Measurements from ENCODE around the gene TMEM132A. TPM values are rescaled to one million over a fixed set of nuclear protein-coding genes. Genes with fewer than 3 reads are reported as not detected.

The TMEM132A gene
- total RNA-seq, 2 experiments from 2014 or later = 3.3 to 5.7 TPM

GRCh38 chr11:60933416-60934123 lies 9.3 kb downstream of the TMEM132A start:
- intact Hi-C loops (cut with micrococcal nuclease) = no loop called here
- no peaks in the 10 kb centered on the region for H3K36me3 Mint-ChIP-seq
- H3K4me1 Mint-ChIP-seq (ENCODE audit: low read depth) = no peaks in the 10 kb centered on the region
- H3K4me3 Mint-ChIP-seq = no peak overlapping the region
- no peak for DNase-seq
- ChIA-PET CTCF (interaction anchor here (0.5 kb wide), 1 partner anchor 172 kb away, joined by 3 read pairs; no protein-coding TSS in a partner anchor), POLR2A (no interaction called here)
- H3K27me3 Mint-ChIP-seq = peaks cover 4% of the 10 kb centered on the region
- H3K9me3 Mint-ChIP-seq = no peaks in the 10 kb centered on the region
- no peak overlapping the region for H3K27ac Mint-ChIP-seq

GRCh38 chr11:60934124-60934789 lies 10.0 kb downstream of the TMEM132A start:
- ChIA-PET CTCF (no interaction called here), POLR2A (no interaction called here)
- intact Hi-C loops (cut with micrococcal nuclease) = no loop called here
- no peaks in the 10 kb centered on the region for H3K4me1 Mint-ChIP-seq (ENCODE audit: low read depth)
- H3K27ac Mint-ChIP-seq = no peak overlapping the region
- no peak for DNase-seq
- no peaks in the 10 kb centered on the region for H3K36me3 Mint-ChIP-seq
- H3K4me3 Mint-ChIP-seq = no peak overlapping the region
- peaks cover 4% of the 10 kb centered on the region for H3K27me3 Mint-ChIP-seq
- H3K9me3 Mint-ChIP-seq = no peaks in the 10 kb centered on the region

- H3K36me3 Mint-ChIP-seq = no peaks in the 10 kb centered on the region
- no peak overlapping the region for H3K4me3 Mint-ChIP-seq
- peaks cover under 1% of the 10 kb centered on the region for H3K27me3 Mint-ChIP-seq
- H3K9me3 Mint-ChIP-seq = no peaks in the 10 kb centered on the region
- intact Hi-C loops (cut with micrococcal nuclease) = no loop called here
- H3K4me1 Mint-ChIP-seq (ENCODE audit: low read depth) = peaks cover 2% of the 10 kb centered on the region
- ChIA-PET CTCF (interaction anchor here (1.3 kb wide), 1 partner anchor 36 kb away, joined by 3 read pairs; no protein-coding TSS in a partner anchor), POLR2A (no interaction called here)
- no peak overlapping the region for H3K27ac Mint-ChIP-seq
- DNase-seq = no peak
Measured at GRCh38 chr11:60934790-60935605, 10.7 kb downstream of the TMEM132A start.

- POLR2A ChIA-PET = no interaction called here
- Mint-ChIP-seq H3K4me1 (ENCODE audit: low read depth) (peaks cover 4% of the 10 kb centered on the region), H3K9me3 (no peaks in the 10 kb centered on the region), H3K4me3 (no peak overlapping the region), H3K27ac (no peak overlapping the region), H3K36me3 (no peaks in the 10 kb centered on the region), H3K27me3 (no peaks in the 10 kb centered on the region)
- no peak for DNase-seq
- CTCF ChIA-PET = interaction anchor here (1.3 kb wide), 1 partner anchor 37 kb away, joined by 3 read pairs; no protein-coding TSS in a partner anchor
- intact Hi-C loops (cut with micrococcal nuclease) = no loop called here
Measured at GRCh38 chr11:60935676-60936442, 11.6 kb downstream of the TMEM132A start.

- CTCF ChIA-PET = no interaction called here
- intact Hi-C loops (cut with micrococcal nuclease) = no loop called here
- Mint-ChIP-seq H3K4me1 (ENCODE audit: low read depth) (peaks cover 4% of the 10 kb centered on the region), H3K9me3 (no peaks in the 10 kb centered on the region), H3K36me3 (no peaks in the 10 kb centered on the region), H3K4me3 (no peak overlapping the region), H3K27me3 (no peaks in the 10 kb centered on the region), H3K27ac (no peak overlapping the region)
- no peak for DNase-seq
- POLR2A ChIA-PET = no interaction called here
Measured at GRCh38 chr11:60936467-60937143, 12.3 kb downstream of the TMEM132A start.

GRCh38 chr11:60937144-60937527 lies 12.9 kb downstream of the TMEM132A start:
- ChIA-PET CTCF (no interaction called here), POLR2A (no interaction called here)
- no peaks in the 10 kb centered on the region for H3K9me3 Mint-ChIP-seq
- intact Hi-C loops (cut with micrococcal nuclease) = no loop called here
- H3K27ac Mint-ChIP-seq = no peak overlapping the region
- no peak overlapping the region for H3K4me3 Mint-ChIP-seq
- no peaks in the 10 kb centered on the region for H3K36me3 Mint-ChIP-seq
- H3K27me3 Mint-ChIP-seq = no peaks in the 10 kb centered on the region
- DNase-seq = no peak
- H3K4me1 Mint-ChIP-seq (ENCODE audit: low read depth) = peaks cover 4% of the 10 kb centered on the region

- intact Hi-C loops (cut with micrococcal nuclease) = no loop called here
- H3K9me3 Mint-ChIP-seq = no peaks in the 10 kb centered on the region
- CTCF ChIA-PET = no interaction called here
- H3K36me3 Mint-ChIP-seq = no peaks in the 10 kb centered on the region
- no peak overlapping the region for H3K27ac Mint-ChIP-seq
- H3K27me3 Mint-ChIP-seq = no peaks in the 10 kb centered on the region
- peaks cover 4% of the 10 kb centered on the region for H3K4me1 Mint-ChIP-seq (ENCODE audit: low read depth)
- POLR2A ChIA-PET = no interaction called here
- no peak overlapping the region for H3K4me3 Mint-ChIP-seq
- DNase-seq = no peak
Measured at GRCh38 chr11:60937811-60938210, 13.6 kb downstream of the TMEM132A start.

- no peaks in the 10 kb centered on the region for H3K36me3 Mint-ChIP-seq
- no peak overlapping the region for H3K4me3 Mint-ChIP-seq
Measured at GRCh38 chr11:60938500-60938899, 14.2 kb downstream of the TMEM132A start.

GRCh38 chr11:60939301-60939700 lies 15.0 kb downstream of the TMEM132A start:
- intact Hi-C loops (cut with micrococcal nuclease) = no loop called here
- H3K9me3 Mint-ChIP-seq = no peaks in the 10 kb centered on the region

More at GRCh38 chr11:60938500-60938899, 14.2 kb downstream of the TMEM132A start:
- no peaks in the 10 kb centered on the region for H3K9me3 Mint-ChIP-seq
- intact Hi-C loops (cut with micrococcal nuclease) = no loop called here
- ChIA-PET POLR2A (no interaction called here), CTCF (no interaction called here)
- no peak overlapping the region for H3K27ac Mint-ChIP-seq
- peaks cover 4% of the 10 kb centered on the region for H3K4me1 Mint-ChIP-seq (ENCODE audit: low read depth)
- no peak for DNase-seq
- no peaks in the 10 kb centered on the region for H3K27me3 Mint-ChIP-seq

GRCh38 chr11:60939855-60940254 lies 15.6 kb downstream of the TMEM132A start:
- Mint-ChIP-seq H3K27me3 (peaks cover 3% of the 10 kb centered on the region), H3K27ac (no peak overlapping the region), H3K4me3 (no peak overlapping the region), H3K9me3 (no peaks in the 10 kb centered on the region), H3K4me1 (ENCODE audit: low read depth) (peaks cover 4% of the 10 kb centered on the region), H3K36me3 (no peaks in the 10 kb centered on the region)
- no peak for DNase-seq
- intact Hi-C loops (cut with micrococcal nuclease) = no loop called here
- ChIA-PET POLR2A (interaction anchor here (0.7 to 1.4 kb wide), 2 partner anchors 32 to 189 kb away, joined by 3 read pairs; partner anchors contain the start of gene CD6), CTCF (interaction anchor here (0.7 to 1.7 kb wide), 3 partner anchors 10 to 248 kb away, joined by 3 read pairs; no protein-coding TSS in a partner anchor)

More at GRCh38 chr11:60939301-60939700, 15.0 kb downstream of the TMEM132A start:
- CTCF ChIA-PET = interaction anchor here (1.7 kb wide), 1 partner anchor 249 kb away, joined by 3 read pairs; no protein-coding TSS in a partner anchor
- no peaks in the 10 kb centered on the region for H3K36me3 Mint-ChIP-seq
- H3K27ac Mint-ChIP-seq = no peak overlapping the region
- H3K4me3 Mint-ChIP-seq = no peak overlapping the region
- no peak for DNase-seq
- POLR2A ChIA-PET = interaction anchor here (0.7 kb wide), 1 partner anchor 189 kb away, joined by 3 read pairs; no protein-coding TSS in a partner anchor
- peaks cover 4% of the 10 kb centered on the region for H3K4me1 Mint-ChIP-seq (ENCODE audit: low read depth)
- peaks cover 2% of the 10 kb centered on the region for H3K27me3 Mint-ChIP-seq

GRCh38 chr11:60941371-60942119 lies 17.3 kb downstream of the TMEM132A start:
- no peaks in the 10 kb centered on the region for H3K36me3 Mint-ChIP-seq

More at GRCh38 chr11:60941371-60942119, 17.3 kb downstream of the TMEM132A start:
- no peak overlapping the region for H3K27ac Mint-ChIP-seq
- ChIA-PET POLR2A (no interaction called here), CTCF (interaction anchor here (0.6 kb wide), 1 partner anchor 163 kb away, joined by 3 read pairs; no protein-coding TSS in a partner anchor)
- no peak overlapping the region for H3K4me3 Mint-ChIP-seq
- H3K4me1 Mint-ChIP-seq (ENCODE audit: low read depth) = peaks cover 4% of the 10 kb centered on the region
- no peak for DNase-seq
- H3K27me3 Mint-ChIP-seq = peaks cover 3% of the 10 kb centered on the region
- intact Hi-C loops (cut with micrococcal nuclease) = no loop called here
- H3K9me3 Mint-ChIP-seq = no peaks in the 10 kb centered on the region
